Right lobe of liver (tissue), 4 donors: ENCODE results near the gene RASSF8.

Experiments used
- POLR2A ChIP-seq: fragments of 450-650 bp; IDR thresholded peaks from one replicate; pipeline ENCODE4 v1.6.1; 2017; ENCODE audit warnings: antibody characterized with exemption, mild to moderate bottlenecking
- TF ChIP-seq, protein P1 (sequence below), 4 donors: fragments of 200-600 bp in 3 of 4; fragments of 450-650 bp in 1 of 4; IDR thresholded peaks; one replicate each; pipeline versions ENCODE4 v1.5.1 to v1.8.0; 2016 to 2022; ENCODE audit warnings: antibody characterized with exemption in 4 of 4, mild to moderate bottlenecking in 2 of 4
- donor health status: DM: no; HTN: no; CAD: no.
- donor health status: DM: no; HTN: no; CAD: no.
- donor health status: DM: no; HTN: yes; CAD: no.

DNA sequence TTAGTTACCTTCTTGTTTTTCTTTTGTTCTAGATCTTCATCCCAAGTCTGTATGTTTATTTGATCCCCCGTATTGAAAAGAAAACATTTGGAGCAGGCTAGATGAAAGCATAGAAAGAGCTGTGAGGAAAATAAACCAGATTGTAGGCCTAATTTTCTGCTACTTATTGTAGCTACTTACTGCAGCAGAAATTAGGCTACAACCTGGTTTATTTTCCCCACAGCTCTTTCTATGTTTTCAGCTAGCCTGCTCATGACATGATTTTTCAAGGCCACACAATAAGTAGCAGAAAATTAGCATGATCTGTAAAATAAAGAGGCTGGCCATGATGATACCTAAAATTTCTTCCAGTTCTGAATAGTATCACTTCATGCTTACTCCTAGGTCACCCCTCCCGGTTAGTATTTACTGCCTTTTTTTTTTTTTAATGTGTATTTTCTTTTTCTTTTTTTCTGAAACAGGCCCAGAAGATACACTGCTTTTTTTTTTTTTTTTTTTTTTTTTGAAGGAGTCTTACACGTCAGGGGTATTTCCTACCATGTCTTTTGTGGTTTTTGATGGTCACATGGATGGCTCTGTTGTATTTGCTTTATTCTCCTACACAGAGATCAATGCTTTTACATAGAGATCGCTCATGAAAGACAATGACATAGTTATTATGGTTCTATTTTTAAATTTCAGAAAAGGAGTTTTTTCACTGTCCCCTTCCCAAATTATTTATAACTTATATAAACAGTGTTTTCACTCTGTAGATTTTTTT is 134.0 kb downstream of the RASSF8 start:
- TF ChIP-seq, protein P1, sequence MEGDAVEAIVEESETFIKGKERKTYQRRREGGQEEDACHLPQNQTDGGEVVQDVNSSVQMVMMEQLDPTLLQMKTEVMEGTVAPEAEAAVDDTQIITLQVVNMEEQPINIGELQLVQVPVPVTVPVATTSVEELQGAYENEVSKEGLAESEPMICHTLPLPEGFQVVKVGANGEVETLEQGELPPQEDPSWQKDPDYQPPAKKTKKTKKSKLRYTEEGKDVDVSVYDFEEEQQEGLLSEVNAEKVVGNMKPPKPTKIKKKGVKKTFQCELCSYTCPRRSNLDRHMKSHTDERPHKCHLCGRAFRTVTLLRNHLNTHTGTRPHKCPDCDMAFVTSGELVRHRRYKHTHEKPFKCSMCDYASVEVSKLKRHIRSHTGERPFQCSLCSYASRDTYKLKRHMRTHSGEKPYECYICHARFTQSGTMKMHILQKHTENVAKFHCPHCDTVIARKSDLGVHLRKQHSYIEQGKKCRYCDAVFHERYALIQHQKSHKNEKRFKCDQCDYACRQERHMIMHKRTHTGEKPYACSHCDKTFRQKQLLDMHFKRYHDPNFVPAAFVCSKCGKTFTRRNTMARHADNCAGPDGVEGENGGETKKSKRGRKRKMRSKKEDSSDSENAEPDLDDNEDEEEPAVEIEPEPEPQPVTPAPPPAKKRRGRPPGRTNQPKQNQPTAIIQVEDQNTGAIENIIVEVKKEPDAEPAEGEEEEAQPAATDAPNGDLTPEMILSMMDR (IDR thresholded peaks at IDR 0.05): no peak
- no peak for TF ChIP-seq POLR2A
